GM19438 (cell line): ENCODE measurements around the gene TEX14.
A peak's percentile ranks its signal among the peaks of the same experiment; 100 is the strongest.
"Not testable (repeated sequence)": the region's sequence is repeated elsewhere in the genome, so short reads cannot be mapped to it uniquely, and the experiment has no call there.

ENCODE experiments used
- ATAC-seq: cut with Tn5 transposase; IDR thresholded peaks from one replicate; pipeline ENCODE4 v1.9.1; 2021; ENCODE audit warnings: low read depth; ENCODE audit not compliant: unreplicated experiment

Gene TEX14

GRCh38 chr17:58657962-58658803, 33.7 kb downstream of the TEX14 start:
- ATAC-seq = not testable (repeated sequence)

GRCh38 chr17:58648236-58648635, 43.6 kb downstream of the TEX14 start:
- no peak for ATAC-seq

GRCh38 chr17:58643147-58643546, 48.7 kb downstream of the TEX14 start:
- ATAC-seq = no peak

- ATAC-seq = no peak
Measured at GRCh38 chr17:58641887-58642311, 49.9 kb downstream of the TEX14 start.

GRCh38 chr17:58640202-58640601, 51.6 kb downstream of the TEX14 start:
- ATAC-seq = no peak

- ATAC-seq = no peak
Measured at GRCh38 chr17:58639681-58640080, 52.2 kb downstream of the TEX14 start.

GRCh38 chr17:58637011-58637570, 54.8 kb downstream of the TEX14 start:
- ATAC-seq = no peak

- no peak for ATAC-seq
Measured at GRCh38 chr17:58632324-58633314, 59.2 kb downstream of the TEX14 start.

GRCh38 chr17:58631523-58632323, 60.1 kb downstream of the TEX14 start:
- ATAC-seq = peak; percentile 71

GRCh38 chr17:58630883-58631522, 60.8 kb downstream of the TEX14 start:
- peak; percentile 59 for ATAC-seq

GRCh38 chr17:58626905-58627304, 64.9 kb downstream of the TEX14 start:
- no peak for ATAC-seq

- no peak for ATAC-seq
Measured at GRCh38 chr17:58624751-58625150, 67.1 kb downstream of the TEX14 start.

- no peak for ATAC-seq
Measured at GRCh38 chr17:58621174-58621573, 70.7 kb downstream of the TEX14 start.

- no peak for ATAC-seq
Measured at GRCh38 chr17:58618336-58618735, 73.5 kb downstream of the TEX14 start.

- no peak for ATAC-seq
Measured at GRCh38 chr17:58617563-58617962, 74.3 kb downstream of the TEX14 start.

GRCh38 chr17:58615768-58616659, 75.8 kb downstream of the TEX14 start:
- ATAC-seq = no peak

GRCh38 chr17:58614859-58615459, 76.9 kb downstream of the TEX14 start:
- no peak for ATAC-seq

- ATAC-seq = no peak
Measured at GRCh38 chr17:58611331-58611730, 80.5 kb downstream of the TEX14 start.
